ENCODE measurements around the gene CUL7. TPM values are rescaled to one million over a fixed set of nuclear protein-coding genes. Genes with fewer than 3 reads are reported as not detected.
A peak's percentile ranks its signal among the peaks of the same experiment; 100 is the strongest.

The CUL7 gene
- total and polyA plus RNA-seq, 9 of the 15 experiments (the other 6 are each of a cell fraction or from before 2014, with no cell fraction given): 0.44 to 20.1 (median 8.6) TPM

DNA sequence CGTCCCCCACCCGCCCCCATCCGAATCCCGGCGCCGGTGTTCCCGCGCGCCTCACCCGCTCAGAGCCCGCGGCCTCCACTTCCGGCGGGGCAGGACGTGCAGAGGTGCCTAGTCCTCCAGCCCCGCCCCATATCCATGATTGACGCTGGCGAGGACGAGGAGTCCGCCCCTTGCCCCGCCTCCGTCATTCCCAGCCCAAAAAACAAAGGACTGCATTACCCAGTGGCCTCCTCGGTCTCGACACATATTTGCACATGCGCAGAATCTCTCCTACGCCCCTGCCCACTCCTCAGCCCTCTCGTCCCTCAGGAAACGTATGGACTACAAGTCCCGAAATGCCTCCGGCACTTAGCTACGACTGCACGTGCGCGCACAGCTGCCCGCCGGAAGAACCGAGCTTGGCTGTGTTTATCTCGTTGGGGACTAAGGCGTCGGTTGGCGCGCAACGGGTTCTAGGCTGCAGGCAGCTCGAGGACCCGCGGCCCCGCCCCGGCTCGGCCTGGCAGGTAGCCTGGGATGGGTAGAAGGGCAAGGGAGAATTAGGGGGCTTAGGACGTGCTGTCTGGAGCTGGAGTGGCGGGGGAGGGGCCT is 39.7 kb downstream of the CUL7 start, which contains the start of the genes KLHDC3 and MEA1 (continued):
- TF ChIP-seq SMARCA5 (IDR thresholded peaks at IDR 0.05): no peak
- 0 out of 2 replicates have a peak, but pooled peaks have one; percentile 25 for TF ChIP-seq SIN3B (IDR thresholded peaks at IDR 0.05; ENCODE audit: low read depth)
- TF ChIP-seq, protein P1, sequence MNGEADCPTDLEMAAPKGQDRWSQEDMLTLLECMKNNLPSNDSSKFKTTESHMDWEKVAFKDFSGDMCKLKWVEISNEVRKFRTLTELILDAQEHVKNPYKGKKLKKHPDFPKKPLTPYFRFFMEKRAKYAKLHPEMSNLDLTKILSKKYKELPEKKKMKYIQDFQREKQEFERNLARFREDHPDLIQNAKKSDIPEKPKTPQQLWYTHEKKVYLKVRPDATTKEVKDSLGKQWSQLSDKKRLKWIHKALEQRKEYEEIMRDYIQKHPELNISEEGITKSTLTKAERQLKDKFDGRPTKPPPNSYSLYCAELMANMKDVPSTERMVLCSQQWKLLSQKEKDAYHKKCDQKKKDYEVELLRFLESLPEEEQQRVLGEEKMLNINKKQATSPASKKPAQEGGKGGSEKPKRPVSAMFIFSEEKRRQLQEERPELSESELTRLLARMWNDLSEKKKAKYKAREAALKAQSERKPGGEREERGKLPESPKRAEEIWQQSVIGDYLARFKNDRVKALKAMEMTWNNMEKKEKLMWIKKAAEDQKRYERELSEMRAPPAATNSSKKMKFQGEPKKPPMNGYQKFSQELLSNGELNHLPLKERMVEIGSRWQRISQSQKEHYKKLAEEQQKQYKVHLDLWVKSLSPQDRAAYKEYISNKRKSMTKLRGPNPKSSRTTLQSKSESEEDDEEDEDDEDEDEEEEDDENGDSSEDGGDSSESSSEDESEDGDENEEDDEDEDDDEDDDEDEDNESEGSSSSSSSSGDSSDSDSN (IDR thresholded peaks at IDR 0.05; ENCODE audit: borderline replicate concordance in 1 of 2, low read depth in 2 of 2, low read length in 2 of 2): peak in 1 of 2 experiments; percentile 32; a peak in 1 of 4 replicates
- TF ChIP-seq, protein P2, sequence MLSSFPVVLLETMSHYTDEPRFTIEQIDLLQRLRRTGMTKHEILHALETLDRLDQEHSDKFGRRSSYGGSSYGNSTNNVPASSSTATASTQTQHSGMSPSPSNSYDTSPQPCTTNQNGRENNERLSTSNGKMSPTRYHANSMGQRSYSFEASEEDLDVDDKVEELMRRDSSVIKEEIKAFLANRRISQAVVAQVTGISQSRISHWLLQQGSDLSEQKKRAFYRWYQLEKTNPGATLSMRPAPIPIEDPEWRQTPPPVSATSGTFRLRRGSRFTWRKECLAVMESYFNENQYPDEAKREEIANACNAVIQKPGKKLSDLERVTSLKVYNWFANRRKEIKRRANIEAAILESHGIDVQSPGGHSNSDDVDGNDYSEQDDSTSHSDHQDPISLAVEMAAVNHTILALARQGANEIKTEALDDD (IDR thresholded peaks at IDR 0.05): peak; percentile 39; the same call in 1 of the 2 replicates
- TF ChIP-seq SIN3A (IDR thresholded peaks at IDR 0.05; ENCODE audit: borderline replicate concordance in 2 of 2, control insufficient read depth in 1 of 2, low read depth in 2 of 2, low read length in 2 of 2): peak; percentile 92 to 96
- TF ChIP-seq ZNF263 (CRISPR knock-in tag; IDR thresholded peaks at IDR 0.05; ENCODE audit: borderline replicate concordance): no peak
- no peak for TF ChIP-seq KLF6 (CRISPR knock-in tag; IDR thresholded peaks at IDR 0.05; ENCODE audit: borderline replicate concordance)
- TF ChIP-seq, protein P3, sequence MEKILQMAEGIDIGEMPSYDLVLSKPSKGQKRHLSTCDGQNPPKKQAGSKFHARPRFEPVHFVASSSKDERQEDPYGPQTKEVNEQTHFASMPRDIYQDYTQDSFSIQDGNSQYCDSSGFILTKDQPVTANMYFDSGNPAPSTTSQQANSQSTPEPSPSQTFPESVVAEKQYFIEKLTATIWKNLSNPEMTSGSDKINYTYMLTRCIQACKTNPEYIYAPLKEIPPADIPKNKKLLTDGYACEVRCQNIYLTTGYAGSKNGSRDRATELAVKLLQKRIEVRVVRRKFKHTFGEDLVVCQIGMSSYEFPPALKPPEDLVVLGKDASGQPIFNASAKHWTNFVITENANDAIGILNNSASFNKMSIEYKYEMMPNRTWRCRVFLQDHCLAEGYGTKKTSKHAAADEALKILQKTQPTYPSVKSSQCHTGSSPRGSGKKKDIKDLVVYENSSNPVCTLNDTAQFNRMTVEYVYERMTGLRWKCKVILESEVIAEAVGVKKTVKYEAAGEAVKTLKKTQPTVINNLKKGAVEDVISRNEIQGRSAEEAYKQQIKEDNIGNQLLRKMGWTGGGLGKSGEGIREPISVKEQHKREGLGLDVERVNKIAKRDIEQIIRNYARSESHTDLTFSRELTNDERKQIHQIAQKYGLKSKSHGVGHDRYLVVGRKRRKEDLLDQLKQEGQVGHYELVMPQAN (IDR thresholded peaks at IDR 0.05; ENCODE audit: borderline replicate concordance): peak; percentile 98
- TF ChIP-seq PHF20 (IDR thresholded peaks at IDR 0.05; ENCODE audit: partially characterized antibody): peak; percentile 24
- TF ChIP-seq, protein P4, sequence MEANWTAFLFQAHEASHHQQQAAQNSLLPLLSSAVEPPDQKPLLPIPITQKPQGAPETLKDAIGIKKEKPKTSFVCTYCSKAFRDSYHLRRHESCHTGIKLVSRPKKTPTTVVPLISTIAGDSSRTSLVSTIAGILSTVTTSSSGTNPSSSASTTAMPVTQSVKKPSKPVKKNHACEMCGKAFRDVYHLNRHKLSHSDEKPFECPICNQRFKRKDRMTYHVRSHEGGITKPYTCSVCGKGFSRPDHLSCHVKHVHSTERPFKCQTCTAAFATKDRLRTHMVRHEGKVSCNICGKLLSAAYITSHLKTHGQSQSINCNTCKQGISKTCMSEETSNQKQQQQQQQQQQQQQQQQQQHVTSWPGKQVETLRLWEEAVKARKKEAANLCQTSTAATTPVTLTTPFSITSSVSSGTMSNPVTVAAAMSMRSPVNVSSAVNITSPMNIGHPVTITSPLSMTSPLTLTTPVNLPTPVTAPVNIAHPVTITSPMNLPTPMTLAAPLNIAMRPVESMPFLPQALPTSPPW (CRISPR knock-in tag; IDR thresholded peaks at IDR 0.05): peak; percentile 79
- TF ChIP-seq POLR2B (IDR thresholded peaks at IDR 0.05; ENCODE audit: low read depth, partially characterized antibody): peak; percentile 24
- peak; percentile 66; the same call in 1 of the 2 replicates for TF ChIP-seq RAD51 (IDR thresholded peaks at IDR 0.05; ENCODE audit: borderline replicate concordance, low read depth)
- TF ChIP-seq, protein P5, sequence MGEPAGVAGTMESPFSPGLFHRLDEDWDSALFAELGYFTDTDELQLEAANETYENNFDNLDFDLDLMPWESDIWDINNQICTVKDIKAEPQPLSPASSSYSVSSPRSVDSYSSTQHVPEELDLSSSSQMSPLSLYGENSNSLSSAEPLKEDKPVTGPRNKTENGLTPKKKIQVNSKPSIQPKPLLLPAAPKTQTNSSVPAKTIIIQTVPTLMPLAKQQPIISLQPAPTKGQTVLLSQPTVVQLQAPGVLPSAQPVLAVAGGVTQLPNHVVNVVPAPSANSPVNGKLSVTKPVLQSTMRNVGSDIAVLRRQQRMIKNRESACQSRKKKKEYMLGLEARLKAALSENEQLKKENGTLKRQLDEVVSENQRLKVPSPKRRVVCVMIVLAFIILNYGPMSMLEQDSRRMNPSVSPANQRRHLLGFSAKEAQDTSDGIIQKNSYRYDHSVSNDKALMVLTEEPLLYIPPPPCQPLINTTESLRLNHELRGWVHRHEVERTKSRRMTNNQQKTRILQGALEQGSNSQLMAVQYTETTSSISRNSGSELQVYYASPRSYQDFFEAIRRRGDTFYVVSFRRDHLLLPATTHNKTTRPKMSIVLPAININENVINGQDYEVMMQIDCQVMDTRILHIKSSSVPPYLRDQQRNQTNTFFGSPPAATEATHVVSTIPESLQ (CRISPR knock-in tag; IDR thresholded peaks at IDR 0.05): peak; percentile 6; the same call in 1 of the 2 replicates
- TF ChIP-seq TAF1 (IDR thresholded peaks at IDR 0.05; ENCODE audit: control insufficient read depth, extremely low read depth, insufficient read depth, low read length, severe bottlenecking): peak; percentile 66
- TF ChIP-seq GABPA (tag; conservative IDR thresholded peaks at IDR 0.05; ENCODE audit: low read depth): peak; percentile 95
